HG02642 (cell line): Measurements from ENCODE around the gene PAX9.

Experiments
- ATAC-seq: cut with Tn5 transposase; IDR thresholded peaks from one replicate; pipeline ENCODE4 v1.9.1; 2021; ENCODE audit warnings: mild to moderate bottlenecking; ENCODE audit not compliant: unreplicated experiment, poor library complexity

PAX9 gene

GRCh38 chr14:36721877-36722276 is 60.2 kb downstream of the PAX9 start:
- ATAC-seq, result no peak

- ATAC-seq, result no peak
Observed at GRCh38 chr14:36723530-36723929, 61.9 kb downstream of the PAX9 start.

GRCh38 chr14:36724162-36724561 is 62.5 kb downstream of the PAX9 start:
- no peak for ATAC-seq

- no peak for ATAC-seq
Observed at GRCh38 chr14:36726128-36726527, 64.5 kb downstream of the PAX9 start.
